H1 (cell line): ENCODE results near the gene CFAP97D2. TPM values are rescaled to one million over a fixed set of nuclear protein-coding genes. Genes with fewer than 3 reads are reported as not detected.

ENCODE experiments used
- CTCF ChIA-PET: fragments of 300-600 bp; sonication (Branson Sonifier 250); formaldehyde crosslinking; loops from one replicate; lab custom pipeline; 2021; ENCODE audit not compliant: partially characterized antibody; lab: Charles Lee
- POLR2A ChIA-PET: fragments of 300-600 bp; sonication (Branson Sonifier 250); formaldehyde crosslinking; loops from one replicate; lab custom pipeline; 2021; ENCODE audit warnings: inconsistent platforms; ENCODE audit not compliant: partially characterized antibody; lab: Charles Lee
- DNase-seq, 2 experiments: peaks; one replicate each; pipeline versions ENCODE4 v3.0.0 to v3.0.0-alpha.2; 2010 to 2022; ENCODE audit warnings: low spot score in 2 of 2, low read depth in 1 of 2, mixed read lengths in 1 of 2
- FAIRE-seq: peaks from 2 replicates; lab custom pipeline; 2011; peaks lifted over from hg19 to GRCh38; lab: Jason Lieb, UNC
- H2AFZ ChIP-seq: 2 replicates; pipeline ENCODE4 v1.8.1; 2012; ENCODE audit warnings: low read length, inconsistent platforms
- H2AK5ac ChIP-seq: 2 replicates; pipeline ENCODE4 v1.6.1; 2013; ENCODE audit warnings: low read depth, low read length
- H2BK120ac ChIP-seq: replicated peaks from 2 replicates; pipeline ENCODE3; 2013; ENCODE audit warnings: low read depth, low read length, inconsistent platforms
- H2BK12ac ChIP-seq: 2 replicates; pipeline ENCODE4 v1.6.1; 2013; ENCODE audit warnings: low read depth, low read length
- H2BK15ac ChIP-seq: 2 replicates; pipeline ENCODE4 v1.6.1; 2013; ENCODE audit warnings: low read length
- H2BK20ac ChIP-seq: 2 replicates; pipeline ENCODE4 v1.6.1; 2013; ENCODE audit warnings: low read length
- H2BK5ac ChIP-seq: 2 replicates; pipeline ENCODE4 v1.6.1; 2013; ENCODE audit warnings: low read depth, low read length
- H3K14ac ChIP-seq: 2 replicates; pipeline ENCODE4 v1.6.1; 2013; ENCODE audit warnings: inconsistent platforms; ENCODE audit not compliant: insufficient read length
- H3K18ac ChIP-seq: 2 replicates; pipeline ENCODE4 v1.6.1; 2013; ENCODE audit warnings: low read length; ENCODE audit errors: extremely low read depth
- H3K23ac ChIP-seq: 2 replicates; pipeline ENCODE4 v1.6.1; 2013; ENCODE audit warnings: inconsistent platforms; ENCODE audit not compliant: insufficient read length
- H3K23me2 ChIP-seq: 2 replicates; pipeline ENCODE4 v1.6.1; 2013; ENCODE audit warnings: low read depth, low read length
- H3K27ac ChIP-seq: 2 replicates; pipeline ENCODE4 v1.6.1; 2011; ENCODE audit warnings: low read depth, low read length, inconsistent platforms
- H3K27me3 ChIP-seq, 4 experiments: replicated peaks in 1 of 4; 1 replicate in 1 of 4; 2 replicates in 3 of 4; pipeline versions ENCODE4 v1.6.1 to v1.8.1; 2011 to 2013; ENCODE audit warnings: low read length in 3 of 4, mild to moderate bottlenecking in 3 of 4, inconsistent platforms in 2 of 4, mixed read lengths in 2 of 4, moderate library complexity in 1 of 4; ENCODE audit not compliant: control insufficient read depth in 3 of 4, insufficient read depth in 3 of 4; ENCODE audit errors: extremely low read depth in 1 of 4
- H3K36me3 ChIP-seq, 4 experiments: 2 replicates each; pipeline versions ENCODE4 v1.6.1 to v1.8.1; 2011 to 2013; ENCODE audit warnings: mild to moderate bottlenecking in 4 of 4, low read length in 3 of 4, moderate library complexity in 2 of 4, control low read depth in 1 of 4, inconsistent platforms in 1 of 4; ENCODE audit not compliant: insufficient read depth in 4 of 4, control insufficient read depth in 2 of 4
- H3K4ac ChIP-seq: replicated peaks from 2 replicates; pipeline ENCODE3; 2013; ENCODE audit warnings: low read length, low read depth, mixed read lengths, inconsistent platforms; ENCODE audit not compliant: insufficient read length
- H3K4me1 ChIP-seq, 4 experiments: replicated peaks in 1 of 4; 1 replicate in 1 of 4; 2 replicates in 3 of 4; pipeline versions ENCODE4 v1.6.1 to v1.8.1; 2011 to 2013; ENCODE audit warnings: low read length in 3 of 4, inconsistent platforms in 2 of 4, mixed read lengths in 1 of 4; ENCODE audit not compliant: insufficient read depth in 4 of 4, control insufficient read depth in 3 of 4
- H3K4me2 ChIP-seq, 2 experiments: 2 replicates each; pipeline versions ENCODE4 v1.6.1 to v1.8.1; 2011 to 2013; ENCODE audit warnings: low read depth in 2 of 2, low read length in 2 of 2, control low read depth in 1 of 2, inconsistent platforms in 1 of 2, mild to moderate bottlenecking in 1 of 2; ENCODE audit not compliant: insufficient read depth in 1 of 2
- H3K4me3 ChIP-seq, 4 experiments: fragments of 200-600, 300-600 bp in 1 of 4; sonication (generic), shearing (Covaris generic), sonication (Bioruptor Twin) in 1 of 4; 2 replicates each; pipeline versions ENCODE4 v1.5.1 to v1.8.1; 2011 to 2016; ENCODE audit warnings: low read length in 4 of 4, low read depth in 3 of 4, control low read depth in 2 of 4, inconsistent platforms in 2 of 4, mild to moderate bottlenecking in 2 of 4, mixed read lengths in 1 of 4, moderate library complexity in 1 of 4; ENCODE audit not compliant: insufficient read depth in 2 of 4; ENCODE audit errors: extremely low read depth in 1 of 4
- H3K56ac ChIP-seq: replicated peaks from 2 replicates; pipeline ENCODE3; 2013; ENCODE audit warnings: low read depth, mild to moderate bottlenecking, mixed read lengths, low read length, inconsistent platforms; ENCODE audit not compliant: insufficient read length
- H3K79me1 ChIP-seq: 2 replicates; pipeline ENCODE4 v1.6.1; 2013; ENCODE audit warnings: low read depth, low read length, control low read depth
- H3K79me2 ChIP-seq, 2 experiments: 2 replicates each; pipeline versions ENCODE4 v1.6.1 to v1.8.1; 2012 to 2013; ENCODE audit warnings: low read length in 2 of 2, mild to moderate bottlenecking in 2 of 2, inconsistent platforms in 1 of 2; ENCODE audit not compliant: insufficient read depth in 2 of 2, control insufficient read depth in 1 of 2
- H3K9ac ChIP-seq, 4 experiments: replicated peaks in 1 of 4; 1 replicate in 1 of 4; 2 replicates in 3 of 4; pipeline versions ENCODE4 v1.6.1 to v1.8.1; 2011 to 2013; ENCODE audit warnings: low read depth in 3 of 4, low read length in 3 of 4, control low read depth in 2 of 4, mild to moderate bottlenecking in 2 of 4, moderate library complexity in 2 of 4, inconsistent platforms in 1 of 4; ENCODE audit errors: extremely low read depth in 1 of 4
- H3K9me3 ChIP-seq, 2 experiments: 2 replicates each; pipeline versions ENCODE4 v1.6.1 to v1.8.1; 2012 to 2013; ENCODE audit warnings: mild to moderate bottlenecking in 2 of 2, moderate library complexity in 2 of 2, control low read depth in 1 of 2, inconsistent platforms in 1 of 2, low read depth in 1 of 2, low read length in 1 of 2, mixed read lengths in 1 of 2; ENCODE audit not compliant: insufficient read depth in 2 of 2
- H4K20me1 ChIP-seq, 2 experiments: replicated peaks in 1 of 2; 2 replicates each; pipeline versions ENCODE3 to v1.8.1; 2011 to 2013; ENCODE audit warnings: inconsistent platforms in 2 of 2, low read length in 2 of 2, mild to moderate bottlenecking in 1 of 2; ENCODE audit not compliant: insufficient read depth in 2 of 2, control insufficient read depth in 1 of 2
- H4K5ac ChIP-seq: 2 replicates; pipeline ENCODE4 v1.6.1; 2013; ENCODE audit warnings: low read length, low read depth, mixed read lengths, inconsistent platforms; ENCODE audit not compliant: insufficient read length
- H4K8ac ChIP-seq: 2 replicates; pipeline ENCODE4 v1.8.0; 2013; ENCODE audit warnings: mild to moderate bottlenecking, moderate library complexity, low read length, inconsistent platforms; ENCODE audit not compliant: insufficient read depth; ENCODE audit errors: extremely low read depth
- H4K91ac ChIP-seq: replicated peaks from 2 replicates; pipeline ENCODE3; 2013; ENCODE audit warnings: low read length, mixed read lengths, inconsistent platforms; ENCODE audit not compliant: insufficient read length
- BACH1 ChIP-seq: IDR thresholded peaks from 2 replicates; pipeline ENCODE4 v1.6.1; 2012; ENCODE audit warnings: low read length, improper control_type of control experiment
- BCL11A ChIP-seq, 2 experiments: IDR thresholded peaks; one replicate each; pipeline ENCODE4 v1.6.1; 2011; ENCODE audit warnings: low read depth in 2 of 2, low read length in 2 of 2, mild to moderate bottlenecking in 2 of 2
- CREB1 ChIP-seq: IDR thresholded peaks from 2 replicates; pipeline ENCODE4 v1.6.1; 2012; ENCODE audit warnings: inconsistent platforms
- CTBP2 ChIP-seq: IDR thresholded peaks from 2 replicates; pipeline ENCODE4 v1.7.0; 2011; ENCODE audit warnings: borderline replicate concordance, mild to moderate bottlenecking, moderate library complexity, mixed read lengths, low read length; ENCODE audit not compliant: insufficient read depth, insufficient read length
- CTCF ChIP-seq, 3 experiments: IDR thresholded peaks; 1 replicate in 2 of 3; 2 replicates in 1 of 3; pipeline versions ENCODE4 v1.5.1 to v1.6.1; 2011; ENCODE audit warnings: low read length in 3 of 3, mild to moderate bottlenecking in 3 of 3, inconsistent platforms in 2 of 3, low read depth in 1 of 3, moderate library complexity in 1 of 3; ENCODE audit not compliant: insufficient read depth in 1 of 3; ENCODE audit errors: control extremely low read depth in 1 of 3
- EP300 ChIP-seq, 2 experiments: IDR thresholded peaks; 1 replicate in 1 of 2; 2 replicates in 1 of 2; pipeline ENCODE4 v1.6.1; 2011 to 2012; ENCODE audit warnings: low read depth in 2 of 2, low read length in 2 of 2, mild to moderate bottlenecking in 2 of 2, borderline replicate concordance in 1 of 2, inconsistent platforms in 1 of 2, moderate library complexity in 1 of 2
- RNF2 ChIP-seq: fragments of 200-900, 300-1000 bp; sonication (generic); IDR thresholded peaks from 2 replicates; pipeline ENCODE4 v1.7.1; 2016; ENCODE audit warnings: borderline replicate concordance, low read depth, mild to moderate bottlenecking, antibody characterized with exemption, low read length; ENCODE audit not compliant: poor library complexity, severe bottlenecking; ENCODE audit errors: missing control alignments
- RXRA ChIP-seq: IDR thresholded peaks from 2 replicates; pipeline ENCODE4 v1.6.1; 2011; ENCODE audit warnings: low read depth, mild to moderate bottlenecking, low read length, moderate library complexity; ENCODE audit not compliant: insufficient read depth
- SAP30 ChIP-seq: fragments of 300-600 bp; sonication (generic); IDR thresholded peaks from 2 replicates; pipeline ENCODE4 v1.7.1; 2012; ENCODE audit warnings: low read length, moderate library complexity, mild to moderate bottlenecking, inconsistent platforms; ENCODE audit not compliant: insufficient read depth, insufficient replicate concordance
- SP2 ChIP-seq: IDR thresholded peaks from 2 replicates; pipeline ENCODE4 v1.6.1; 2012; ENCODE audit warnings: mild to moderate bottlenecking, low read length, inconsistent platforms
- SUZ12 ChIP-seq: fragments of 200-600 bp; sonication (generic); IDR thresholded peaks from 2 replicates; pipeline ENCODE4 v1.6.1; 2012; ENCODE audit warnings: mild to moderate bottlenecking, inconsistent platforms, low read length, moderate library complexity, mixed read lengths
- WGBS, 2 experiments: shearing (Covaris generic) in 1 of 2; methylation state at CpG; one replicate each; pipeline versions ENCODE4 v1.1.6 to v1.1.7; 2013 to 2015; ENCODE audit warnings: low lambda C conversion rate in 2 of 2, mixed read lengths in 2 of 2, inconsistent platforms in 1 of 2, low coverage in 1 of 2, missing lambda C conversion rate in 1 of 2; ENCODE audit not compliant: insufficient replicate concordance in 2 of 2, insufficient coverage in 1 of 2, insufficient read length in 1 of 2; ENCODE audit errors: extremely low coverage in 1 of 2, missing lambda C conversion rate in 1 of 2; 5-methylcytosine and 5-hydroxymethylcytosine counted together
- polyA plus RNA-seq, 7 experiments: library from polyadenylated mRNA; depleted of rRNA in 3 of 7; stranded (reverse) in 5 of 7; unstranded in 2 of 7; fragments of >200 nt in 5 of 7; fragments of 200-250 nt in 2 of 7; gene quantifications; 1 replicate in 5 of 7; 2 replicates in 1 of 7; 4 replicates in 1 of 7; pipeline versions ENCODE4 v1.2.1 to v1.2.3, GENCODE V29; 2011 to 2013; ENCODE audit warnings: missing spikeins in 2 of 7, mixed read lengths in 2 of 7
- total RNA-seq: library from RNA; stranded (reverse); fragmentation: NEBNext Ultra II Directional; extraction: Animal tissue kit (Norgen Biotek cat#: 25700); gene quantifications from 2 replicates; pipeline ENCODE4 v1.2.1, GENCODE V29; 2021

CFAP97D2 gene
- total and polyA plus RNA-seq, 2 of the 8 experiments (the other 6 are each of a cell fraction or from before 2014, with no cell fraction given), result not detected

GRCh38 chr13:114219392-114219791 is 40.3 kb downstream of the CFAP97D2 start:
- Histone ChIP-seq H2BK5ac (no peak overlapping the region), H3K79me2 (no peaks in the 10 kb centered on the region), H3K79me1 (no peaks in the 10 kb centered on the region), H3K23ac (no peak overlapping the region), H2BK20ac (no peak overlapping the region), H3K56ac (no peak overlapping the region), H2BK15ac (no peak overlapping the region), H4K5ac (no peak overlapping the region), H2AFZ (no peak overlapping the region), H3K14ac (no peak overlapping the region), H4K91ac (no peak overlapping the region), H2BK120ac (no peak overlapping the region), H4K8ac (no peak overlapping the region), H3K9me3 (no peaks in the 10 kb centered on the region), H3K27ac (no peak overlapping the region), H2BK12ac (no peak overlapping the region), H3K4me2 (no peak overlapping the region), H3K9ac (no peak overlapping the region), H4K20me1 (no peaks in the 10 kb centered on the region), H3K18ac (no peak overlapping the region), H3K4me1 (no peaks in the 10 kb centered on the region), H3K23me2 (no peaks in the 10 kb centered on the region), H3K4me3 (no peak overlapping the region), H3K36me3 (no peaks in the 10 kb centered on the region), H2AK5ac (no peak overlapping the region), H3K27me3 (no peaks in the 10 kb centered on the region), H3K4ac (no peak overlapping the region)
- POLR2A ChIA-PET, result no interaction called here
- DNase-seq, result no peak
- WGBS, 2 experiments, result 86% methylated on average over 3 of the region's 3 CpGs; no CpG with 5 or more reads in 1 of the 2 experiments
- CTCF ChIA-PET, result no interaction called here
- FAIRE-seq, result no peak
- TF ChIP-seq SAP30, result no peak
- TF ChIP-seq BACH1, result no peak
- no peak for TF ChIP-seq EP300 (IDR thresholded peaks at IDR 0.05; ENCODE audit: borderline replicate concordance in 1 of 2, low read depth in 2 of 2, low read length in 2 of 2)
- TF ChIP-seq SP2, result no peak
- no peak for TF ChIP-seq RXRA
- TF ChIP-seq BCL11A (IDR thresholded peaks at IDR 0.05; ENCODE audit: low read depth in 2 of 2, low read length in 2 of 2), result no peak
- TF ChIP-seq SUZ12, result no peak
- TF ChIP-seq CREB1, result no peak
- no peak for TF ChIP-seq CTBP2
- TF ChIP-seq CTCF (IDR thresholded peaks at IDR 0.05; ENCODE audit: control extremely low read depth in 1 of 3, insufficient read depth in 1 of 3, low read depth in 1 of 3, low read length in 3 of 3), result no peak
- TF ChIP-seq RNF2, result no peak
